Measurements from ENCODE around the gene GRID2. TPM values are rescaled to one million over a fixed set of nuclear protein-coding genes. Genes with fewer than 3 reads are reported as not detected.

The GRID2 gene
- polyA plus RNA-seq, 1 experiment: not detected

DNA sequence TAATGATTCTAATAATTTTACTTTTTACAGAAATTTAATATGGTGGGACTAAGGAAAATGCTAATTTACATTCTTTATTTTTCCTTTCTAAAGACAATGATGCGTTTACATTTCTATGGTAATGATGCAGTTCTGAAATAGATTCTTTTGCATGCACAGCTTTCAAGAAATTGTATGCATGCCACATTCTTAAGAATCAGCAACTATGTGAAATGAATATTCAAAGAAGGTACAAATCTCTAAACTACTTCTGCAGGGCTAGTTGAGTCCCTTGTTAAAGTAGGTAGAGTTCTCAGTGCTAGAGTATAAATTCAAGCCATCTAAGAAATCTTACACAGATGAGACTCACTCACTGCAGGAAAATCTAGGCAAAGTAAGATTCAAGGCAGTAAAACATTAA is 24.5 kb upstream of the GRID2 start:
- CTCF ChIA-PET: no interaction called here
- no peaks in the 10 kb centered on the region for H3K27me3 ChIP-seq (ENCODE audit: control insufficient read depth, insufficient read depth, low read length)
- TF ChIP-seq CTCF (IDR thresholded peaks at IDR 0.05; ENCODE audit: insufficient read depth, low read depth, low read length): no peak
- DNase-seq (ENCODE audit: low read depth): no peak
- H3K4me3 ChIP-seq (ENCODE audit: low read depth, low read length): no peak overlapping the region
- no peaks in the 10 kb centered on the region for H3K36me3 ChIP-seq (ENCODE audit: control insufficient read depth, insufficient read depth, low read length)
- POLR2A ChIA-PET: no interaction called here

DNA sequence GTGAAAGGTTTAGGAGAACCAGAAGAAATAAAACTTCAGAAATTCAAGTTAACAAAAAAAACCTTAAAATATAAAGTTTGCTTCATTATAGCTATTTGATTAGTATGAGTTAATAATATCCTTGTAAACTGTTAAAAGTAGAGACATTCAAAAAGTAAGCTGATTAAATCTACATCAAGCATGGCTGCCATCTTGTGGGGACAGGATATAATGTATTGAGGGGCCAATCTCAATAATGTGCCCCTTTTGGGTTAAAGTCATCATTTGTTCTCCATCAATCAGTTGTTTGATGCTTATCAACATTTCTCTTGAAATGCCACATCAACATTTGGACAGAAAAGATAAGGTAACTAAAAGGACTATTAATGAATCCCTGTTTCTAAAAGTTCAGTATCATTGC is 4.6 kb upstream of the GRID2 start:
- ChIA-PET POLR2A (no interaction called here), CTCF (no interaction called here)
- Histone ChIP-seq H3K27me3 (ENCODE audit: control insufficient read depth, insufficient read depth, low read length) (0 out of 2 replicates have a peak, but pooled peaks cover 1% of the 10 kb centered on the region), H3K4me3 (ENCODE audit: low read depth, low read length) (no peak overlapping the region), H3K36me3 (ENCODE audit: control insufficient read depth, insufficient read depth, low read length) (no peaks in the 10 kb centered on the region)
- no peak for TF ChIP-seq CTCF (IDR thresholded peaks at IDR 0.05; ENCODE audit: insufficient read depth, low read depth, low read length)
- DNase-seq (ENCODE audit: low read depth): no peak

DNA sequence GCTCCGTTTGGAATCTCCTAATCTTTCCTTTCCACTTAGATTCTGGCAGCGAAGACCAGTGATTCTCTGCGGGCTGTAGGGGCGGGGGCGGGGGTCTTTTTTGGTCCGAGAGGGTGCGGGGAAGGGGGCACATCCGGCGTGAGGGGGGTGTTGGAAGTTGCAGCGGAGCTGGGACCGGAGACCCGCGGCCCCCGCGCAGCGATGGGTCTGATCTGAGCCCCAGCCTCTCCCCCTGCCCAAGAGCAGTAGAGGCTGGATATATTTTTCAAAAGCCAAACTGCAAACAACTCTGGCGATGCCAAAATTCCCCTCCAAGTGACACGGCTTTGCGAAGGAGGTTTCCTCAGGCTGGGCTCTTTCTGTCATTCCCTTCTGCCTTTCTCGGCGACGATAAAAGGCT is 355 bp downstream of the GRID2 start:
- ChIA-PET POLR2A (no interaction called here), CTCF (no interaction called here)
- DNase-seq (ENCODE audit: low read depth): no peak
- Histone ChIP-seq H3K36me3 (ENCODE audit: control insufficient read depth, insufficient read depth, low read length) (no peaks in the 10 kb centered on the region), H3K4me3 (ENCODE audit: low read depth, low read length) (no peak overlapping the region), H3K27me3 (ENCODE audit: control insufficient read depth, insufficient read depth, low read length) (peaks cover 12% of the 10 kb centered on the region)
- no peak for TF ChIP-seq CTCF (IDR thresholded peaks at IDR 0.05; ENCODE audit: insufficient read depth, low read depth, low read length)

GRCh38 chr4:92304606-92305005 is 840 bp downstream of the GRID2 start:
- ChIA-PET POLR2A (no interaction called here), CTCF (no interaction called here)
- H3K27me3 ChIP-seq (ENCODE audit: control insufficient read depth, insufficient read depth, low read length): peaks cover 12% of the 10 kb centered on the region
- no peaks in the 10 kb centered on the region for H3K36me3 ChIP-seq (ENCODE audit: control insufficient read depth, insufficient read depth, low read length)
- DNase-seq (ENCODE audit: low read depth): no peak
- TF ChIP-seq CTCF (IDR thresholded peaks at IDR 0.05; ENCODE audit: insufficient read depth, low read depth, low read length): no peak
- H3K4me3 ChIP-seq (ENCODE audit: low read depth, low read length): no peak overlapping the region

DNA sequence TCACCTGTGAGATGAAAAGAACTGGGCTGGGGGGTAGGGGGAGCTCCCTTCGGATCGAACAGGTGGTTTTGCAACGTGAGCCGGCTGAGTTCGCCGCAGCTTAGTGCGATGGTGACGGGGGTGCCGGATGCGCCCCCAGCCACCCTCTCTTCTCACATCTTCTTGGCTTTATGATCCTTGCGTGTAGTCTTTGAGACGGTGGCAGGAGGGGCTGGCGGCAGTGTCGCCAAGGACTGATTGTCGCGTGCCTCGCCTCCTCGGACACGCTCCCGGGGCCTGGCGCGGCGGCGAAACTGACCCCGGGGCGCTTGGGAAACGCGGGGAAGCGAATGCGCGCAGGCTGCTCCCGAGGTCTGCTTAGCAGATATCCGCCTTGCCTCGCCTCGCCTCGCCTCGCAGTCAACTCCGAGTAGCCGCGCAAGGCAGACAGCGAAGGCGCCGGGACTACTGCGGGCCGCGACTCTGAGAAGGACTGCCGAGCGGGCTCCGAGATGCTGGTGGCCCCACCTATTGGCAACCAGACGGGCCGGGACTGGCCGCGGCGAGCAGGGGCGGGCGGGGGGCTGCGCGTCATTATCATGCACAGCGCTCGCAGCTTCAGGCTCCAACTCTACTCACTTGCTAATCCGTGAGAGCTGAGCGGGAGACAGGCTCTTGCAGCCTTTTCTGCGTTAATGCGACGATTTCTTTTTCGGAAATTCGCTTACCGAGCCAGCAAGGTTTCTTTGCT is 1.5 kb downstream of the GRID2 start:
- no peak for DNase-seq (ENCODE audit: low read depth)
- no peak for TF ChIP-seq CTCF (IDR thresholded peaks at IDR 0.05; ENCODE audit: insufficient read depth, low read depth, low read length)
- ChIA-PET POLR2A (no interaction called here), CTCF (interaction anchor here (0.6 kb wide), 1 partner anchor 16 kb away, joined by 3 read pairs; no protein-coding TSS in a partner anchor)
- no peaks in the 10 kb centered on the region for H3K36me3 ChIP-seq (ENCODE audit: control insufficient read depth, insufficient read depth, low read length)
- no peak overlapping the region for H3K4me3 ChIP-seq (ENCODE audit: low read depth, low read length)
- H3K27me3 ChIP-seq (ENCODE audit: control insufficient read depth, insufficient read depth, low read length): peaks cover 12% of the 10 kb centered on the region

All from BJ (cell line).